ENCODE data around the gene RUSF1.
"Not testable (repeated sequence)": the region's sequence is repeated elsewhere in the genome, so short reads cannot be mapped to it uniquely, and the experiment has no call there.

RUSF1 gene

DNA sequence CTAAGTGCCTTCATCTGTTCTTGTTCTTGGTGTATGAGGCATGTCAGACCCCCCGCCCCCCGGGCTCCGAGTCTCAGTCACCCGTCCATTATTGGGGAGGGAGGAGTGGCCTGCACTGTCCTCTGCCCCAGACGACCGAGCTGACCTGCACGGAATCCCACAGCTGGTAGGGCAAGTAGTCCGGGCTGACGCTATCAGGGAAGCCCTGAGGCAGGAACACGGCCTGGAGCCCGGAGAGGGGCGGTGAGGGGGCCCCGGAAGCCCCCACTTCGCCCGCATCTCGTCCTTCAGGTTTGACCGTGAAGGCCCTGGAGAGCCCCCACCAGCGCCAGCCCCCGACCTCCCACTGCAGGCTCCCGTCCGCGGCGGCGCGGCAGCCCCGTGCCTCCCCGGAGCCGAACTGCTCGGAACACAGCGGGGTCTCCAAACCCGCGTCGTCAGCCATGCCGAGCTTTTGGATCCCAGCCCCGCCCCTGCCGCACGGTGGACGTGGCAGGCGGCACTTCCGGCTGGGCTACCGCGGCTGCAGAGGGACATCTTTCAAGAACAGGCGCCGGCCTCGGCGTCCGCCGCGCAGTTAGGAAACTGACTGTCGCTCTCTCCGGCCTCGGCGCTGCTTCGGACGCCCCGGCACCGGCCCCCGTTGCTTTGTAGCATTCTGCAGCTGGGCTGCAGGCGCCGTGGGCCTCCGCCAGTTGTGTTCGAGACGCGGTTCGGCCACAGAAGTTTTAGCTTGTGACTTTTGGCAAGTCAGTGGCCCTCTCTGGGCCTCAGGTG is at the start of gene RUSF1:
Gene RUSF1, minus strand, starts transcription at position 463 of the 777 bp plus-strand sequence. Its CDS starts 18 bp downstream, at position 445.
- peak; percentile 89 to 91 for DNase-seq

- no peak for DNase-seq
These were observed 34.6 kb upstream of the RUSF1 start for GRCh38 chr16:31542763-31543162.

GRCh38 chr16:31539762-31540161 is 31.6 kb upstream of the RUSF1 start:
- not testable (repeated sequence) for DNase-seq

DNA sequence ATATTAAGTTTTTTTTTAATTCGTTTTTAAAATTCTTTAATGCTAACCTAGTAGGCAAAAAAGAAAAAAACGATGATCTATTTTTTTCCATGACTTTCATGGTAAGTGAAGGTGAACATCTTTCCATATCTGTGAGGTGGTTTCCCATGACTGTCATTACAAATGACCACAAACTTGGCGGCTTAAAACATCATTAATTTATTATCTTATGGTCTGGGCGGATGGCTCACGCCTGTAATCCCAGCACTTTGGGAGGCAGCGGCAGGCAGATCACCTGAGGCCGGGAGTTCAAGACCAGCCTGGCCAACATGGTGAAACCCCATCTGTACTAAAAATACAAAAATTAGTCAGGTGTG is 30.0 kb upstream of the RUSF1 start:
- not testable (repeated sequence) for DNase-seq

- no peak for DNase-seq
These were observed 29.4 kb upstream of the RUSF1 start for GRCh38 chr16:31537362-31538242.

- no peak for DNase-seq
These were observed 28.7 kb upstream of the RUSF1 start for GRCh38 chr16:31536804-31537361.

GRCh38 chr16:31535737-31536136 is 27.5 kb upstream of the RUSF1 start:
- DNase-seq: no peak

- no peak for DNase-seq
These were observed 24.7 kb upstream of the RUSF1 start for GRCh38 chr16:31532896-31533295.

GRCh38 chr16:31532120-31532519 is 23.9 kb upstream of the RUSF1 start:
- no peak for DNase-seq

GRCh38 chr16:31531096-31531495 is 22.9 kb upstream of the RUSF1 start:
- DNase-seq: no peak

GRCh38 chr16:31530405-31530804 is 22.2 kb upstream of the RUSF1 start:
- no peak for DNase-seq

DNA sequence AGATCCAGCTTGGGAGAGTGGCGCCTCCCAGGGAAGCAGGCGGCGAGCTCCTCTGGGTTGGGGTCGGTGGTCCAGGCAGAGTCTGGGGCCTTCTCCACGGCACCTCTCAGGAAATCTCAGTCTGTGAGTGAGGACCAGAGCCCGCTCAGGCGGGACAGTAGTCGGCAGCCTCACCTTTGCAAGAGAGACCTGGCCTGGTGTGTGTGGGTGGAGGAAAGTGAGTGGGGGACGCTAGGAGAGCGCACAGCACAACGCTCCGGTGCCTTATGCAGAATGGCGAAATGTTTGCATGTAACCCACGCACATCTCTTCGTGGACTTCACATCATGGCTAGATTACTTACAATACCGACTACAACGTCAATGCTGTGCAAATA is 21.7 kb upstream of the RUSF1 start:
- DNase-seq: no peak

DNA sequence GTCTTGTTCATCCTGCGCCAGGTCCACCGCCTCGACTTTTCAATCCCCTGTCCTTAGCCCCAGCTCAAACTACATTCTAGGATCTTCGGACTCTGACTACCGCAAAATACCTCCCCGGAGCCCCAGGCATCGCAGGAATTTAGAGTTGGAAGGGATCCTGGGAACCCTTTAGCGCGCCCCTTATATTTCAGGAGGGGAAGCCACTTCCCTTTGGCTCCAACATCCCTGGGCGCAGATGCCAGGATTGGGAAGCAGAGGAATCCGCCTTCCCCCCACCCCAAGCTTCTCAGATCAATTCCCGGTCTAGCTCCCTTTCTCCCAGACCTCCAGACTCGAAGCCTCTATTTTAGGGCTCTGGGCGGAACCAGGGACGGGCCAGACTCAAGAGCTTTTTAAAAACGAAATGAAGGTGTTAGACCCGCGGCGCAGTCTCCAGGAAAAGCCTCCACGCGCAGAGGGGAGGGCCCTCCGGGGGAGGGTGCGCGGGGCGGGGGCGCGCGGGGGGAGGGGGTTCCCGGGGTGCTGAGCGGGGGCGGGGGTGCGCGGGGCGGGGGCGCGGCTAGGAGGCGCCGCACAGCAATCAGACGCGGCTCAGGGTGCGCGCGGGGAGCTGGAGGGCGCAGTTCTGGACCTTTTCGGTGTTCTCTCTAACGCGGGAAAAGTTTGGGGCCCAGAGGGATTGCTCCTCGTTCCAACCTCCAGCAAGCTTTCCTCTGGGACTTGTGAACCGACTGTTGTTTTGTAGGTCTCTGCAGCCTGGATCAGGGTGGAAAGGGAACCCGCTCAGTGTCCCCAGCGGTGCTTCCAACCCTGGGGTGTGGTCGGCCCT is 21.1 kb upstream of the RUSF1 start:
- DNase-seq: no peak

DNA sequence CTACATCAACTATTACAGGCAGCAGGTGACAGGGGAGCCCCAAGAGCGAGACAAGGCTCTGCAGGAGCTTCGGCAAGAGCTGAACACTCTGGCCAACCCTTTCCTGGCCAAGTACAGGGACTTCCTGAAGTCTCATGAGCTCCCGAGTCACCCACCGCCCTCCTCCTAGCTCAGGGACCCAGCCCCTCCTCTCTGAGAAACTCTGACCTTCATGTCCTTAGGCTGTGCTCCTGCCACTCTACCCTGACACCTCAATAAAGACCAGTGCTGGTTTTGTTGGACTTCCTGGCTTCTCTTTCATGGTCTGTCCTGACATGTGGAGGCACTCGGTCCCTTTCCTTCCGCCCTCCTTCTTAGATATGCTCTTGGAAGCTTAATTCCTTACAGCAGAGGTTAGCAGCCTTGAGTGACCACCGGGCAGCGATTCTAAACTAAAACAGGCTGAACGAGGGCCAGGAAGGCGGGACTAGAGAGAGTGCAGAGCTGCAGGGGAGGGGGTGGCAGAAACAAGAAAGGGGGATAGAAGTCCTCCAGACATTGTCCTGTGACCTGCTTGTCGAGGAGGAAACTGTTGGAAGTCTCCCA is 20.4 kb upstream of the RUSF1 start:
- DNase-seq: no peak

DNA sequence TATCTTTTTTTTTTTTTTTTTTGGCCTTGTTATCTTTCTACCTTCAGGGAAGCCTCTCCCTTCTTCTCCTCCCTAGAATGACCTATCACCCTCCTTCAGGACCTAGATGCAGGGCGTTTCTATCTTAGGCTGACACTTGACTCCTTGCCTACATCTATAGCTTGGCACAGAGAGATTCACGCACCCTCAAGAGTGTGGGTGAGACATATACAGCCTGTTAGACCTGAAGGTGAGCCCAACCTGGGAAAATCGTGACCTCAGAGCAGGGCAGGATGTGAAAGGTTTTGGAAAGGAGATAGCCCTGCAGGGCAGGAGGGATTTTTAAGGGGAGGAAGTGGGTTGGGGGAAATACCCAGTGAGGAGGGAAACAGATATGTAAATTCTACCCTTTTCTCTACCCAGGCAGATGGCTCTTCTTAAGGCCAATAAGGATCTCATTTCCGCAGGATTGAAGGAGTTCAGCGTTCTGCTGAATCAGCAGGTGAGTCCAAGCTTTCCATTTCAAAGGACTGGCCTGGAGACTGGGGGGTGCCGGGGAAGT is 19.6 kb upstream of the RUSF1 start, which contains the start of gene AHSP:
Gene AHSP, plus strand, starts transcription at position 167 of the 541 bp plus-strand sequence. Its CDS starts 240 bp downstream, at position 407.
- no peak for DNase-seq

- DNase-seq: no peak
These were observed 16.9 kb upstream of the RUSF1 start for GRCh38 chr16:31525113-31525512.

GRCh38 chr16:31523768-31524167 is 15.6 kb upstream of the RUSF1 start:
- DNase-seq: not testable (repeated sequence)

DNA sequence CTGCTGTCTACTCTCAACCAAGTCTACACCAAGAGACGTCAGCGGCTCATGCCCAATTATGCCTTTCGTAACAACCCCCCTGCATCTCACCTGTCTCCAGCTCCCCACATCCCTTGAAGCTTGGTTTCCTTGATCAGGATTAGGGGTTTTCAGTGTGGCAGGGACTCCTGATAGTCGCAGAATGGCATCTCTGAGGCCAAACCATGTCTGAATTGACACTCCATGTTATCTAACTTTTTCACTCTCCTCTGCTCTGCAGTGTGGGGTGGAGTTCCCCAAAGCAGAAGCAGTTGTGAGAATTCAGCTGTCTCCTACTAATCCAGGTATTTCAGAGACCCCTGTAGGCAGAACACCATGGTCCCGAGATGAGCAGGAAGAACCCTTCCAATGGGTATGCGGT is 13.9 kb upstream of the RUSF1 start:
- DNase-seq: no peak

GRCh38 chr16:31521368-31521767 is 13.2 kb upstream of the RUSF1 start:
- DNase-seq: no peak

DNA sequence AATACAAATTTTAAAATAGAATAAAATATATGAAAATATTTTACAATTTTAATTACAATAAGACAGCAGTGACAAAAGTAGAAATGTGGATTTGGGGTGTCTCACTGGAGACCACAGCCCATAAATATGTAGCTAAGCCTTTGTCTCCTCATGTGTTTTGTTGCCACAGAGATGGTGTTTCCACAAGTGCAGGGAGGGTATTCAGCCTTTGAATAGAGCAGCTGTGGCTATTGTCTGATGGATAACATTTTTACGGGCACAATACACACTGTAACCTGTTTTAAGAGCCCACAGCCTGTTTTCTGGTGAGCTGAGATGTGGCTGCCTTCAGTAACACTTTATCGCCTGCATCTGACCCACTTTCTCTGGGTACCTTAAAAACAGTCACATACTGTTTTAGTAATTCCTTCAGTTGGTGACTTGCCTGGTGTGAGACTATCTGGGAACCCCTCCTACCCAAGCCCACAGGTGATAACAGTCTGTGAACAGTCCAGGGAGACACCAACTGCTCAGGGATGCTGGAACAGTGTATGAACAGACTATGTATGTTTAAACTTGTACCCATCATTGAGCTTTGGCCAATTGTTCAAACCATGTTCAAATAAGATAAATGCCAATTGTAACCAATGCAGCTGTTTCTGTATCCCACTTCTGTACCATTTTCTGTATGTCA is 11.7 kb upstream of the RUSF1 start:
- DNase-seq: no peak

- DNase-seq: no peak
These were observed 9.7 kb upstream of the RUSF1 start for GRCh38 chr16:31517800-31518402.

All from activated T-cell treated with anti-CD3 and anti-CD28 coated beads, Interleukin-2, amount 50 U/mL, for 48 hours (primary cell).